Stimulated activated CD8-positive, alpha-beta memory T cell treated with anti-CD3 and anti-CD28 coated beads, Interleukin-2, amount 100 ng/mL, for 48 hours (primary cell): Measurements from ENCODE around the gene THRB.

Experiments
- DNase-seq, 2 donors: peaks; one replicate each; pipeline ENCODE4 v3.0.0-alpha.2; 2020; ENCODE audit warnings: low read depth in 2 of 2

The THRB gene

GRCh38 chr3:24306518-24306917 is 188.1 kb downstream of the THRB start:
- no peak for DNase-seq

DNA sequence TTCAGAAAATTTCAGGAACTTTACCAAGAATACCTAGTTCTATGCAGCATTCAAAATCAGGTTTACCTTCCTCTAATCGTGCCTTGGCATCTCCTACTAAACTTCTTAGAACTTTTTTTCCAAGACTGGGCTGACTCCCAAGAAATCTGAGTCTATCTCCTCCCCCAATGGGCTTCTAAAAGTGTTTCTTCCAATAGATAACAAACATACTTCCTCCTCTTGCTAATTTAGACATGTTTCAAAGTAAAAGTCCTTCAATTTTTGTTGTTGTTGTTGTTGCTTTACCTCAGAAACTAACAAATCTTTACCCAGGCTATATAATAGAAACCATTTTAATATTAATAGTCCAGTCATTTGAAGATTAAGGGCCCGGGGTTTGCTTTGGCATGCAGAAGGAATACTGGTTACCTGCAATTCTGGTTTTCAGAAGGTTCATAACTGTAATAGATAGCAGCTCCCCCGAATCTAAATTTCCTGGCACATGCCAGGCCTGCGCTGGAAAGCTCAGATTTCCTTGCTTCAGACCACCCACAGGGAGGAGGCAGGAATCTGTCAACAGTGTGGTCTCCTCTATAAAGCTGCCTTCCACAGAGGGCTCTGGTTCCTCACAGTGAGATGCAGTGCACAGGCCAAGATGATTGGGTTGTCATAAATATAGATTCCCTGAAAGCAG is 188.7 kb downstream of the THRB start:
- DNase-seq: no peak

GRCh38 chr3:24303057-24303754 is 191.4 kb downstream of the THRB start:
- no peak for DNase-seq

DNA sequence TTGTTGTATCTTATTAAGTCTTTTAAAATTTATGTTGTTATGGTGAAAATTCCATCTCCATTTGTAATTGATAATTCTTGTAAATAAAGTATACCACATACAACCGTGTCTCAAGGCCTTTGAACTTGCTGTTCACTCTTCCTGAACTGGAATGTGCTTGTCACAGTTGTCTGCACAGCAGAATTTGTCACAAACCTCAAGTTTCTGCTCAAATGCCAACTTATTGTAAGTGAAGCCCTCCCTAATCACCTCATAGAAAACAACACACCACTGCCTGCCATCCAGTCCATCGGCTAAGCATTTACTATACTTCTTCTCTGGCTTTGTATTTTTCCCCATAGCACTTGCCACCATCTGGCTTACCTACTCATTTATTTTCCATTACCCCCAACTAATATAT is 192.3 kb downstream of the THRB start:
- DNase-seq: no peak

DNA sequence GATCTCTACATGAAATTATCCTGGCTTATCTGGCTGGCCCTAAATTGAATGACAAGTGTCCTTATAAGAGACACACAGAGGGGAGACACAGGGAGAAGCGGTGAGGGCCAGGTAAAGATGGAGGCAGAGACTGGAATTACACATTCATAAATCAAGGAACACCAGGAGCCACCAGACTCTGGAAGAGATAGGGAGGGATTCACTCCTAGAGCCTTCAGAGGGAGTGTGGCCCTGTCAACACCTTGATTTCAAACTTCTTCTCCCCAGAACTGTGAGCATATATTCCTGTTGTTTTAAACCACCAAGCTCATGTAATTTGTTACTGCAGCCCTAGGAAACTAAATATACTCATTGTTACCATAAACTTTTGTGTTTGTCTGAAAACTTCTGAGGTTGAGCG is 193.7 kb downstream of the THRB start:
- no peak for DNase-seq

DNA sequence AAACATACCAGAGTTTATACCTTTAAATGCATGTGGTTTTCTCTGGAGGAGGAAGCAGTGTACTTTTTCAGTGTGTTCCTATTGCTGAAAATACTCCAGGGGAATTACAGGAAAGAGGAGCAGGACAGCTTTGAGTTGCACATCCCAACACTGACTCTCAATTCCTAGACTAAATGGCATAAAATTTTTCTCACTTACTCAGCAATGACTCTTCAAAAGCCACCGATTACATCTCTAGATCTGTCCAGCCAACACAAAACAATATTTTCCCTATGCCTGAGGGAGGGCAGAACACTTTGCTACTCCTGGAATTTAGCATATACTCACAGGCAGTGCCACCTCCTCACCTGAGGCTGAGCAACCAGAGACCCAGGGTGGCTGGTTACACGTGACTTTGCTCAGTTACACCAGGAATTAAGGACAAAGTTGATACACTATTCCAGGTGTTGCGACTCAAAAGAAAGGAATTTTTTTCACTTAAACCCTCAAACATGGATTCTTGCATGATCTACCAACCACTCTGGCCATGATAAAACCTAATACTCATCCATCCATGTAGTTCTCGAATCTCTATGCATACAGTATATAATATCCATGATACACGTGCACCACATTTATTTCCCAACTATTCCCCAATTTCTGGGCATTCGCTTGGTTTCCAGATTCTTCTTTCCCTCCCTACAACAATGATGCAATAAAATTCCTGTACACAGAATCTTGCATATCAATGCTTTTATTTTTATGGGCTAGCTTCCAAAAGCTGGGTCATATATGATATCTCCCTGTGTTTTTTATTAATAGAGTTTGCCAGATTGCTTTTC is 194.6 kb downstream of the THRB start:
- DNase-seq: no peak

GRCh38 chr3:24299246-24299805 is 195.3 kb downstream of the THRB start:
- no peak for DNase-seq

DNA sequence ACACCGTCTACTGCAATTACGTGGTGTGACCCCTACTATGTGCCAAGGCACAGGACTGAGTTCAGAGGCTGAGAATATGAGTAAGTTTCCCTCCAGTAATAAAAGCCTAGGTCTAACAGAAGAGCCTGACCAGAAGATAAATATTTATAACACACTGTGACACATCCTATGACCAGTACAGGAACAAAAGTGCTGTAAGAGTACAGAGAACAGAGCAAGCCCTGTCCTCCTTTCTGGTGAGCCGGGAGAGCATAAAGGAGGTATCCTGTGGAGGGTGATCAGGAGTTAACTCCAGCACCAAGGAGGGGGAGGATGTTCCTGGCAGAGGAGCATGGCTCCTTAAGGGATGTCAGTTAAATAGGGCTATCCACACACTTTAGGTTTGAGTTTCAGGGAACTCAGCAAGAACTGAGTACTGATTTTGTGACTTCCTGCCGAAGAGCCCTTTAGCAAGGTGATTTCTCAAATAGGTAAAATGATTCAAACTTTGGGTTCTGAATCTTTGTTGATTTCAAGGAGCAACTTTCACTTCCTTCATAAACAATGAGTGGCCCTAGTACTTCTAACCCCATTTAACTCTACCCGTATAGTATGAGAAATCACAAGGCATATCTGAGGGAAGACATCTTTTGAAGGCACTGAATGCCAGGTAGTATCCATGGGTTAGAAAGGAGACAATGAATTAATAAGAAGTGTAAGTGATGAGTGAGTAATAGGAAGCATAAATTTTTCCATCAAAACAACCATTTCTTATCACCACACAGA is 198.0 kb downstream of the THRB start:
- no peak for DNase-seq

- DNase-seq: no peak
Measured at GRCh38 chr3:24294150-24294549, 200.5 kb downstream of the THRB start.

- DNase-seq: no peak
Measured at GRCh38 chr3:24291646-24292045, 203.0 kb downstream of the THRB start.

DNA sequence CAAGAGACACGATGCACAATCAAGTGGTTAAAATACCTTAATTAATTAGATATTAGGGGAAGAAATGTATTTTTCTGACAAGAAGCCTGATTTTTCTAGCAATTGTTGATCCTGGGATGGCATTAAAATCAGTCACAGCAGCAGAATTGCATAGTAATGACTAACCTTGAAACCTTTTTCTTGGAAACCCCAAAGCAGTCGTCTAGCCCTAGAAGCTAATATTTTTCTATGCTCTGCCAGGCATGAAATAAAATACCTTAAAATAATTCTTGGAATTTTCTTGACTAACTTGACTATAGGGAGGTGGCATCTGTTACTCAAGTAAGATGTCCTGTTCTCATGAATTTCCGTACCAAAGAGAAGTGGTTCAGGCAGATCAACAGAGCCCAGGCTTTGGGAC is 204.1 kb downstream of the THRB start:
- no peak for DNase-seq

DNA sequence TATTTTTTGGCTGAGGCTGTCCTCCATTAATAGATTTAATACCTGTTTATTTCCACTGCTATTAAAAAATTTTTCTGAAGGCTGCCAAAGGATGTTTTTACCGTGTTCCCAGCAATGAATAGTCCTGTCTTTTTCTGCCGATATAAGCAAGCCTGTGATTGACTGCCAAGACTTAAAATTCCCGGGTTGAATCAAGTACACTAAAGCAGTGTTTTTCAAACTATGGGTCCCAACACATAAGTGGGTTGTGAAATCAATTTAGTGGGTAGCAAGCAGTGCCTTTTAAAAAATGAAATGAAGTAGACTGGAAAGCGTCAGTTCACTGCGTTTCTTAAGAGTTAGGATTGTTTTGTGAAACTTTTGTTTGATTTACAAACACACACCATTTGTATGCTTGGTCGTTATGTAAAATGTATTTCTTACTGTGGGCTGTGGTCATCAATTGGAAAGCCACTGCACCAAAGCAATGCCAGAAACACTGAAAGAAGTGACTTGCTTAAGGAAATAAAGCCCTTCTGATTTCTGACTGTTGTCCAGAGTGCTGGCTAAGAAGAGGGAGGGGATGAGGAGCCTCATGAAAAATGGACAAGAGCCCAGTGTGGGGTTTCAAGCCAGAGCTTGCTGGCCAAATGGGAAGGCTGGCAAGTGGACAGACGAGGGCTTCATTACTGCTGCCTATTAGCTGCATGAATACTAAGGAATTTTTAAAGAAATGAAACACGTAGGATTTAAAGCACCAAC is 206.0 kb downstream of the THRB start:
- DNase-seq: no peak

DNA sequence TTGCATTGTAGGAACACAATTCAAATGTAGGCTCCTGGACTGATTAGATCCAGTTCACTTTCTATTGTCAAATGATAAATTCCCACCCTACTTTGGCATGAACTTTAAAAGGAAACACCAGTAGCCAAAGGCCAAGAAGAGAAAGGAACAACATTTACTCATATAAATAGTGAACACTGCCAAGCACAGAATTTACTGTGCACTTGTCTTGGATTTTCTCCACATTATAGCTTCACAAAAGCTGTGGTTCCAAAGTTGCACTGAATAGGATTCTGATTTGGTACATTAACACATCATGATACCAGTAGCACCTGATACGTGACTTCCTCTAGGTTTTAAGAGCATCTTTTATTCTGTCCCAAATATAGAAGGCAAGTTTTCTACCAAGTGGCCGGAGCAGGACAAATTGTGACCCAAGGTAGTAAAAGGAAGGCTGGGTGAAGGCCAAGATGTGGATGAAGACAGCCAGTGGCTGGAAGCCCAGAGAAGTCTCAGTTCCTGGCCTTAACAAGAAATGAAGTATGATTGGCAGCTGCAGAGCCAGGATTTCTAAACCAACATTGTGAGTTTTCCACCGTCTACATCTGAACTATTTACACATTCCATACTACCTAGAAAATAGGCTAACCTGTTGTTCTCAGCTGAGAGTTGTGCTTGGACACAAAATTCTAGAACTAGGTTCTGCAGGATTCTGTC is 206.7 kb downstream of the THRB start:
- no peak for DNase-seq

DNA sequence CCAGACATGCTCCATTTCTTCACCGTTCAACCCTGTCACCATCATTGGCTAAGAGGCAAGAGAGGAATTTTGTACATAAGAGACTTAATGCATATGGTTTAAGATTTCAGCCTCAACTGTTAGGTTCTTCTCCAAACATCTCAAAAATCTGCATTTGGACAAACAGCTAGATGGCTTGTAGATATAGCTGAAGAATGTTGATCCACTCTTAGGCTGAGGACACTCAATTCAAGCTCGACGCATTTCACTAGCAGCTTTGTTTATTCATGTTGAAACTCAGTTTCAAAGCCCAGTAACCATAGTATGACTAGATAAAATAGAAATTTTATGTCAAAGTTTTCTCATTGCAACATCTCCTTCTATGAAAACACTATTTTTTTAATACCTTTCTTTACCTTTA is 208.2 kb downstream of the THRB start:
- DNase-seq: no peak

DNA sequence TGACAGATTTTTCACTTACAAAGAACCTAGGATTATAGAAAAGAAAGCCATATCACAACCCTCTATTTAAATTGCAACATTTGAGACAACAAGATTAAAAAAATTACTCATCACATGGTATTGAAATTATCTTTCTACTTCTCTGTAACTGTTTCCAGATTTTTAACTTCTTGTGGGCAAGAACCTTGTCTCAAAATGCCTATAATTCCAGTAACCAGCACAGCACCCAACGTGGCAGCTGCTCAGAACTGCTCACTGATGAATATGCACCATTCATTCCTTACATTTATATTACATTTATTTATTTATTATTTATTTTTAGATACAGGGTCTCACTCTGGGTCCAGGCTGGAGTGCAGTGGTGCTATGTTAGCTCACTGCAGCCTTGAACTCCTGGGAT is 216.1 kb downstream of the THRB start:
- DNase-seq: no peak

GRCh38 chr3:24273491-24273890 is 221.2 kb downstream of the THRB start:
- no peak for DNase-seq

GRCh38 chr3:24272875-24273274 is 221.8 kb downstream of the THRB start:
- no peak for DNase-seq

DNA sequence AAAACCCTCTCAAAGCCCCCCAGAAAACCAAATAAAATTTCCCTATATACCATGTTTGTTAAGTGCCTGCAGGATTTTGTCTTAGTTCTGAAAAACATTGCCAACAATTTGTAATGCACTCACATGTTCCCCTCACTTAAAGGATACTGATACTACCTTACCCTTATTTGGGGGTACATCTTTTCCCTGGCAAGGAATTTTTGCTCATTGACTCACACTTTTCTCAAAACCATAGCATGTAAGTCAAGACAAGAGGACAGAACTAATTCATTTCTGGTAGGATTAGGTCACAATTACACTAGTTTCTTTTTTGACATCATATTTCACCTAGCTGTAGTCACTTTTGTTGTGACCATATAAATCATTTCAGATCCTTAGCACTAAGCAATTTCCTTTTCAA is 222.2 kb downstream of the THRB start:
- DNase-seq: no peak

DNA sequence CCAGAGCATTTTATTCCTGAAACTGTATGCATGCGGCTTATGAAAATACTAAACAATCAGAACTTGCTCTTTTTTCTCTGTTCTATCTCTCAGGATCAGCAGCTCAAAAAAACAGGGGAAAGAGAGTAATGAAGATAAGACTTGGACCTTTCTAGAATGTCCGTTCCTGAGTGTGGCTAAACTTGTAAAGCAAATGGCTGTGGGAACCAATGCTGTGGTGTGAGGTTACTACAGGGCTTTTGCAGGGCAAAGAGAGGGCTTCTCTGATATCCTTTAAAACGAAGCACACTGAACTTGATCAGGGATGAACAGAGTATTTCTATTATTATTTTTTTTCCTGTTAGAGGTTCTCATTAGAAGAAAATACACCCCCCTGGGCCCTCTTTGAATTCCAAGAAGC is 223.4 kb downstream of the THRB start:
- no peak for DNase-seq

DNA sequence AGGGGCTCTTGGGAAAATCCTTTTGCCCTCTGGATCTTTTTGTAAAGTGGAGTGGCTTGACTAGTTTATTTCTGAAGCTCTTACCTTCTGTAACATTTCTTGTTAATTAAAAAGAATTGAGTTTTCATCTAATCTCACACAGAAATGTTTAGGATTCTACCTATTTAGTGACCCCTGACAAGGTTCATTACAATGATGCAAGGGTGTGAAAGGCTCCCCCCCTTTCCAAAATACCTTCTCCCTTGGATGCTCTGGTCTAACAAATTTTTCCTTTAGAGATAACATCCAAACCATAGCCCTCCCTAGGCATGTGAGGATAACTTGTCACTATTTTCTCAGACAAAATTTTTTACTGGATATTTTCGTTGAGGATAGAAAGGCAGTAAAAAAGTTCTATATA is 223.9 kb downstream of the THRB start:
- no peak for DNase-seq
